NT2/D1 (cell line): ENCODE results near the gene PEX5L.

Source experiments
- SUZ12 ChIP-seq: IDR thresholded peaks from 2 replicates; pipeline ENCODE4 v1.6.1; 2011; ENCODE audit not compliant: insufficient read length, insufficient read depth; ENCODE audit errors: extremely low read depth
- ZNF274 ChIP-seq: IDR thresholded peaks from 2 replicates; pipeline ENCODE4 v1.6.1; 2011; ENCODE audit warnings: mild to moderate bottlenecking, low read depth, low read length

DNA sequence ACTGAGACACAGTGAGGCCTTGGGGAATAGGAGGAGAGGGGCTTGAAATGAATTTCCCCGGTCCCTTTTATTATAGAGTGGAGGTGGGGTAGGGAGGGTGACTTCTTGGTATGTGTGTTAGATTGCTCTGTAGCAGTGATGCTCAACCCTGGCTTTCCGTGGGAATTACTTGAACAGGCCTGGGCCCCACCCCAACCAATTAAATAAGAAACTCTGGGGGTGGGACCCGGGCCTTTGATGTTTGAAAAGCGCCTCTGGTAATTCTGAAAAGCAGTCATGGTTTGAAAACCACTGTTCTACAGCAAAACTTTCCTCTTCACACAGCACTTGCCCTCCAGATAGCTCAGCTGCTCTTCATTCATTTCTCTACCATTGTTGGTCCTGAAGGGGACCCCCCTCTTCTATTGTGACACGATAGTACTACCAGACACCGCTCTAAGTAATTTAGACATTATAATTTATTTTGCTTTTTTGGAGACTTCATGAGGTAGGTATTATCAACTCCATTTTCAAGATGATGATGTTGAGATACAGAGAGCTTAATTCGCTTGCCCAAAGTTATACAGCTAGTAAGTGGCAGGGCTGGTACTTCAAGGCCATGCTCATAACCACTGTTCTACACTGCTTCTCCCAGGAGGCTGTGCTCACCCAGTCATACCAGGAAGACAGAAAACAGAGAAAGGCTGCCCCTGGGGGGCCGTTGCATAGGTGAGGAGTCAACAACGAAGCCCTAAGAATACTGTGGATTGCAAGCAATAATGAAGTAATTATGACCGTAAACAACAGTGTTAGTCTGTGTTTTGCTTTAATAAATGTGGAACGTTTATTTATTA, 176.2 kb downstream of the PEX5L start:
- TF ChIP-seq ZNF274: no peak
- TF ChIP-seq SUZ12: no peak
